Cerebellar cortex (tissue), 1 donor: ENCODE data around the gene BBX.
"Not testable (repeated sequence)": the region's sequence is repeated elsewhere in the genome, so short reads cannot be mapped to it uniquely, and the experiment has no call there.

Experiments used
- DNase-seq: peaks from one replicate; pipeline ENCODE4 v3.0.0-alpha.2; 2015; ENCODE audit warnings: low spot score

BBX gene

GRCh38 chr3:107800710-107801109 is 277.9 kb downstream of the BBX start:
- no peak for DNase-seq

- DNase-seq, result no peak
Measured at GRCh38 chr3:107803170-107803569, 280.4 kb downstream of the BBX start.

- no peak for DNase-seq
Measured at GRCh38 chr3:107806021-107806420, 283.3 kb downstream of the BBX start.

GRCh38 chr3:107806536-107806935 is 283.8 kb downstream of the BBX start:
- no peak for DNase-seq

GRCh38 chr3:107810171-107811071 is 287.7 kb downstream of the BBX start:
- DNase-seq, result no peak

- no peak for DNase-seq
Measured at GRCh38 chr3:107813026-107813425, 290.3 kb downstream of the BBX start.

GRCh38 chr3:107816107-107816506 is 293.3 kb downstream of the BBX start:
- peak; percentile 51 for DNase-seq

GRCh38 chr3:107817076-107817475 is 294.3 kb downstream of the BBX start:
- DNase-seq, result no peak

GRCh38 chr3:107818025-107818424 is 295.3 kb downstream of the BBX start:
- no peak for DNase-seq

GRCh38 chr3:107819656-107820055 is 296.9 kb downstream of the BBX start:
- DNase-seq, result no peak

- DNase-seq, result no peak
Measured at GRCh38 chr3:107822308-107822707, 299.5 kb downstream of the BBX start.

- no peak for DNase-seq
Measured at GRCh38 chr3:107824822-107825371, 302.1 kb downstream of the BBX start.

GRCh38 chr3:107825556-107825955 is 302.8 kb downstream of the BBX start:
- no peak for DNase-seq

GRCh38 chr3:107826727-107827126 is 304.0 kb downstream of the BBX start:
- DNase-seq, result no peak

GRCh38 chr3:107829185-107829584 is 306.4 kb downstream of the BBX start:
- DNase-seq, result no peak

- no peak for DNase-seq
Measured at GRCh38 chr3:107831590-107831989, 308.8 kb downstream of the BBX start.

GRCh38 chr3:107833043-107833442 is 310.3 kb downstream of the BBX start:
- no peak for DNase-seq

GRCh38 chr3:107833722-107834416 is 311.1 kb downstream of the BBX start:
- no peak for DNase-seq

- not testable (repeated sequence) for DNase-seq
Measured at GRCh38 chr3:107835001-107835400, 312.2 kb downstream of the BBX start.

GRCh38 chr3:107837895-107838612 is 315.3 kb downstream of the BBX start:
- no peak for DNase-seq

GRCh38 chr3:107841831-107842230 is 319.1 kb downstream of the BBX start:
- DNase-seq, result no peak

GRCh38 chr3:107842940-107843339 is 320.2 kb downstream of the BBX start:
- no peak for DNase-seq
